Activated T-helper 1 cell treated with anti-CD3 and anti-CD28 coated beads, Interleukin-12 subunit alpha, Interleukin-12 subunit beta, Interleukin-2, Interleukin-4 antibody, amounts not matched to agents 30 ng/mL and 10 ng/mL and 1 ng/mL, durations not matched to agents 14 hours and 24 hours and 36 hours (primary cell): Measurements from ENCODE around the gene GPD2. TPM values are rescaled to one million over a fixed set of nuclear protein-coding genes. Genes with fewer than 3 reads are reported as not detected.
"Not testable (repeated sequence)": the region's sequence is repeated elsewhere in the genome, so short reads cannot be mapped to it uniquely, and the experiment has no call there.

Experiments
- DNase-seq: peaks from one replicate; pipeline ENCODE4 v3.0.0; 2021; ENCODE audit warnings: low spot score
- H3K27ac Mint-ChIP-seq: one replicate; pipeline ENCODE4 v1.8.0; 2021; ENCODE audit warnings: mild to moderate bottlenecking, mixed read lengths
- H3K27me3 Mint-ChIP-seq: one replicate; pipeline ENCODE4 v1.8.0; 2022; ENCODE audit warnings: mild to moderate bottlenecking, moderate library complexity, mixed read lengths; ENCODE audit not compliant: insufficient read depth
- H3K36me3 Mint-ChIP-seq: one replicate; pipeline ENCODE4 v1.8.0; 2021; ENCODE audit warnings: low read depth, mixed read lengths
- H3K4me1 Mint-ChIP-seq: one replicate; pipeline ENCODE4 v1.8.0; 2021; ENCODE audit warnings: low read depth, mixed read lengths
- H3K4me3 Mint-ChIP-seq: one replicate; pipeline ENCODE4 v1.8.0; 2021; ENCODE audit warnings: mild to moderate bottlenecking, moderate library complexity, mixed read lengths
- H3K9me3 Mint-ChIP-seq: one replicate; pipeline ENCODE4 v1.8.0; 2021; ENCODE audit warnings: mixed read lengths
- intact Hi-C: fragments of 100-400 bp; cut with micrococcal nuclease; formaldehyde crosslinking; loops from one replicate; pipeline ENCODE4 v1.15.1; 2024
- total RNA-seq: library from RNA; stranded (reverse); gene quantifications from 2 replicates; pipeline ENCODE4 v1.2.3, GENCODE V29; 2022

Gene GPD2
- total RNA-seq, 1 donor from 2014 or later: 18.1 TPM

DNA sequence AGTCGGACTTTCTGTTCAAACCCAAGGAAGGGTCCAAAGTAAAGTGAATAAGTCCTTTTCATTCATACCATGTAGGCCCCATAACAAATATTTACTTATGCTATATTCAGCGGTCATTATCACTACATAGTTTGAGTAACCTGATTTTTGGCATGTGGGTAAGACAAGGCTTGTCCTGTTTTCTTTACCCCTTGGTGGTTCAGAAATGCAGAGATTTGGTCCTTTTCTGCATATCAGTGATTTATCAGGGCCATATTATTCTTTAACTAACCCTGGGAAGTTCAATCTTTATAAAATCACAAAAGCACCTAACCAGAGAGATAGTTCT is 157.4 kb downstream of the GPD2 start:
- peaks cover 7% of the 10 kb centered on the region for H3K4me1 Mint-ChIP-seq
- no peaks in the 10 kb centered on the region for H3K36me3 Mint-ChIP-seq
- no peaks in the 10 kb centered on the region for H3K9me3 Mint-ChIP-seq
- H3K27ac Mint-ChIP-seq: no peak overlapping the region
- DNase-seq: no peak
- intact Hi-C loops: no loop called here
- H3K27me3 Mint-ChIP-seq: peaks cover 10% of the 10 kb centered on the region
- no peak overlapping the region for H3K4me3 Mint-ChIP-seq

DNA sequence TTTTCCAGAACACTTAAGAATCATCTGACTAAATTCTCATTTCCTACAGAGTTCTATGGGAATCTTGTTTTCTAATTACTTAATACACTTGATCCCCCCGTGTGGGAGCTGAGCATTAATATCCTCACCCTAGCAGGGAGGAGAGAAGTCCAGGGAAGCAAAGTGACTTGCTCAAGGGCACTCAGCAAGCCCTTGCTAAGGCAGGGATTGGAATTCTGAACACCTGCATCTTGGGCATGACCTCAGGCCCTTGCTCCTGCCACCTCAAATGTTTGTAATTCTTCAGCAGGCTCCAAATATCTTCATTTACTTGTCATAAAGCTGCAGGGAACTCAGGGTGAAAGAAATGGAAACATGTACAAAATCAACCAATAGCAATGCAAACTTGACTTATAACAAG is 162.4 kb downstream of the GPD2 start:
- no peak for DNase-seq
- no peaks in the 10 kb centered on the region for H3K9me3 Mint-ChIP-seq
- H3K27ac Mint-ChIP-seq: no peak overlapping the region
- no peaks in the 10 kb centered on the region for H3K36me3 Mint-ChIP-seq
- intact Hi-C loops: no loop called here
- no peaks in the 10 kb centered on the region for H3K4me1 Mint-ChIP-seq
- no peak overlapping the region for H3K4me3 Mint-ChIP-seq
- peaks cover 20% of the 10 kb centered on the region for H3K27me3 Mint-ChIP-seq

DNA sequence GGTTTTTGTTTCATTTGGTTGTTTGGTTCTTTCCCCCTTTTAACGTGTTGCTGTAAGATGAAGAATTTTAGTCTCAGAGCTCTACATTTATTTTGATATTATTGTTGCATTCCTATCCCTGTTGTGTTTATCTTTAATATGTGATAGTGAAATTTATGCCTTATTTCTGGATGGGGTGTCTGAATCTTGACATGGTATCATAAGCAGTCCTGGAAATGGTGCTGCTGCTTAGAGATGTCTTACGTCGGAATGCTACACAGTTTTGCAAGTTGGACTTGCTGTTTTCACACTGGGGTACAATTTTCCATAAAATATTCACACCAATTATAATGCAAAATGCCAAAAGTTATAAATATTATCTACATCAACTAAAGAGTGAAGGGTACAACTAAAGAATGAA is 164.0 kb downstream of the GPD2 start:
- Mint-ChIP-seq H3K4me1 (no peaks in the 10 kb centered on the region), H3K4me3 (no peak overlapping the region), H3K27ac (no peak overlapping the region), H3K27me3 (peaks cover 18% of the 10 kb centered on the region), H3K9me3 (no peaks in the 10 kb centered on the region), H3K36me3 (no peaks in the 10 kb centered on the region)
- intact Hi-C loops: no loop called here
- no peak for DNase-seq

DNA sequence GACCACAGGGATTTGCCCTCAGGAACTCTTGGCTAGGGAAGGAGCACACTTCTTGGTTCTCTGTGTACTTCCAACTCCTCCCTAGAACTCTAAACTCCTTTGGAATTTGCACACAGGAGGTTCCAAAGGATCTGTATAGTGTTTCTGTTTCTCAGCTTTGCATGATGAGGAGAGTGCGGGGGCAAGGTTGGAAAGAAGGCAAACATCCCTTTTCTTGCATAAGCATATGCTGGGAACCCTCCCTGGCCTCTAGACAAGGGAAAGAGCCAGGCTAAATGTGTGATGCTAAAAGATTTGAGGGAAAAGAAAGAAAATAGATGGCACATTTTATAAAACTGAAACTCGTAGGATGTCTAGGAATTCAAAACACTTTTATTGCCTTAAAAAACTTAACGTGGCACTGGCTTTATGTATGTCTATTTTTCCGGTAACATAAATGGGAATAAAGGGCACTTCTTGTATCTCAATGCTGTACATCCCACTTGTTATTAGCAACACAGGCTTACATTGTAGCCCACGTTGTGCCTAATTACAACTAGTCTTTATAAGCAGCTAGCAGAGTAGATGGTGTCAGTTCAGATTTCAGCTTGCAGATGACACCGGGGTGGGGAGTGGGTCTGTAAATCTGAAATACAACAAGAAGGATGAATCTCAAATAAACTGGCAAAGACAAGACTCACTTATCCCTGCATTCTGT is 165.8 kb downstream of the GPD2 start:
- intact Hi-C loops: no loop called here
- no peaks in the 10 kb centered on the region for H3K4me1 Mint-ChIP-seq
- H3K27me3 Mint-ChIP-seq: peaks cover 15% of the 10 kb centered on the region
- no peak overlapping the region for H3K27ac Mint-ChIP-seq
- H3K36me3 Mint-ChIP-seq: no peaks in the 10 kb centered on the region
- no peak overlapping the region for H3K4me3 Mint-ChIP-seq
- no peaks in the 10 kb centered on the region for H3K9me3 Mint-ChIP-seq
- no peak for DNase-seq

DNA sequence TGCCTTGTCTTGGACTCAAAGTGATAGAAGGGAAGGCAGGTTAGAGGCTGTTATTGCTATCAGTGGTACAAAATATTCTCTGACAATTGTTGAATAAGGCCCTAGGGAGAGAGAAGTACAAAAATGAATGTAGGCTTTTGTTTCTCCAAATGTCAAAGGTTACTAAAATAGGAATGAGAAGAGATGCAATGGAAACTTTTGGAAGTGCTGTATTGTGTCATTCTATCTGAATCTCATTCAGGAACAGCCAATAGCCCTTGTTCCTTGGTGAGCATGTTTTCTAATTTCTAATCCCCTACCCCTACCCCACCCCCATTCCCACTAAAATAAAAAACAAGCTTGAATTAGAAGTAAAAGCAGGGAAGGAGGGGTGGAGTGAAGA is 166.4 kb downstream of the GPD2 start:
- Mint-ChIP-seq H3K36me3 (no peaks in the 10 kb centered on the region), H3K4me1 (no peaks in the 10 kb centered on the region), H3K9me3 (no peaks in the 10 kb centered on the region), H3K27ac (no peak overlapping the region), H3K27me3 (peaks cover 12% of the 10 kb centered on the region), H3K4me3 (no peak overlapping the region)
- no peak for DNase-seq
- intact Hi-C loops: no loop called here

DNA sequence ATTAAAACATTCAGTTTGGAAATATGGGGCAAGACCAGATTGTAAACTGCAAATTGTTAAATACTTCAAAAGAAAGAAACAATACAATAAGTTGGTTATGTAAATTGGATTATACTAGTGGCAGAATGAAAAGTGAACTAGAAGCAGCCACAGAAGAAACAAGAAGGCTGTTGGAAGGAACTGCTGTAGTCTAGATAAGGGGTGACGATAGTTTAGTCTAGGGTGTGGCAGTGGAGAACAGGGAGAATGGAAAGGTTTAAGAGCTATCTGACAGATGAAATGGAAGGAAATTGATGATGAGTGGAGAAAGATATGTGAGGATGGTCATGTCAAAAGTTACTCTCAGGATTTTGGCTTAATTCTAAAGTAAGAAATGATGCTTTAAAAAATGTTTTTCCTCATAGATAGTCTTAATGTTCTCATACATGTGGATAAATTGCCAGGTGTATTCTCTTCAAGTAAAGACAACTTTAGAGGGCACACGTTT is 179.7 kb downstream of the GPD2 start:
- intact Hi-C loops: no loop called here

DNA sequence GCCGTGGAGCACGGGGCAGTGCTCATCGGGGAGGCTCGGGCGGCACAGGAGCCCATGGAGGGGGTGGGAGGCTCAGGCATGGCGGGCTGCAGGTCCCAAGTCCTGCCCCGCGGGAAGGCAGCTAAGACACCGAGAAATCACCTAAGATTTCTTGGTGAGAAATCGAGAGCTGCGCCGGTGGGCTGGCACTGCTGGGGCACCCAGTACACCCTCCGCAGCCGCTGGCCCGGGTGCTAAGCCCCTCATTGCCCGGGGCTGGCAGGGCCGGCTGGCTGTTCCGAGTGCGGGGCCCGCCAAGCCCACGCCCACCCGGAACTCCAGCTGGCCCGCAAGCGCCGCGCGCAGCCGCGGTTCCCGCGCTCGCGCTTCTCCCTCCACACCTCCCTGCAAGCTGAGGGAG is 181.9 kb downstream of the GPD2 start:
- H3K4me3 Mint-ChIP-seq: not testable (repeated sequence)

More for the DNA sequence above, 179.7 kb downstream of the GPD2 start:
- DNase-seq: no peak
- no peaks in the 10 kb centered on the region for H3K9me3 Mint-ChIP-seq
- peaks cover 9% of the 10 kb centered on the region for H3K27me3 Mint-ChIP-seq
- H3K4me1 Mint-ChIP-seq: no peaks in the 10 kb centered on the region
- no peaks in the 10 kb centered on the region for H3K36me3 Mint-ChIP-seq
- no peak overlapping the region for H3K4me3 Mint-ChIP-seq
- no peak overlapping the region for H3K27ac Mint-ChIP-seq

DNA sequence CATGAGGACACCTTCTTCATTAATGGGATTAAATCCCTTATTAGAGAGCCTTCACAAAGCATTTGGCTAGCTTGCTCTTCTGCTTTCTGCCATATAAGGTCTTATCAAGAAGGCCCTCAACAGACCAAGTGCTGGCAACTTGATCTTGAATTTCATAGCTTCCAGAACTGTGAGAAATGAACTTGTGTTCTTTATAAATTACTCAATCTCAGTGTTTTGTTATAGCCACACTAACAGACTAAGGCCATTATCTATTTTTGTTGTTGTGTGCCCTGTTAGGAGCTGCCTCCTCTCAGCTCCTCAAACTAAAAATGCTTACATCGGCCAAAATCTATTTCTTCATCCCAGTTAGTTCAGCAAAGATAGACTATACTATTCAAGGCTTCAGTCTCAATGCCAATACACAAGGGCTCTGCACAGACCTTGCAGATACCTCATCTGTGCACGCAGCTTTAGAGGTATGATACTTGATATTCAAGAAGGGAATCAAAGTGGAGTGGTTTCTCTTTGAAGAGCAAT is 182.9 kb downstream of the GPD2 start:
- no peak overlapping the region for H3K4me3 Mint-ChIP-seq
- no peaks in the 10 kb centered on the region for H3K36me3 Mint-ChIP-seq
- DNase-seq: no peak
- no peak overlapping the region for H3K27ac Mint-ChIP-seq
- intact Hi-C loops: no loop called here
- H3K4me1 Mint-ChIP-seq: no peaks in the 10 kb centered on the region
- no peaks in the 10 kb centered on the region for H3K9me3 Mint-ChIP-seq
- peaks cover 4% of the 10 kb centered on the region for H3K27me3 Mint-ChIP-seq

More for the DNA sequence above, 181.9 kb downstream of the GPD2 start:
- H3K36me3 Mint-ChIP-seq, H3K4me1 Mint-ChIP-seq, intact Hi-C loops, H3K9me3 Mint-ChIP-seq, H3K27ac Mint-ChIP-seq, H3K27me3 Mint-ChIP-seq, DNase-seq: not testable (repeated sequence)

DNA sequence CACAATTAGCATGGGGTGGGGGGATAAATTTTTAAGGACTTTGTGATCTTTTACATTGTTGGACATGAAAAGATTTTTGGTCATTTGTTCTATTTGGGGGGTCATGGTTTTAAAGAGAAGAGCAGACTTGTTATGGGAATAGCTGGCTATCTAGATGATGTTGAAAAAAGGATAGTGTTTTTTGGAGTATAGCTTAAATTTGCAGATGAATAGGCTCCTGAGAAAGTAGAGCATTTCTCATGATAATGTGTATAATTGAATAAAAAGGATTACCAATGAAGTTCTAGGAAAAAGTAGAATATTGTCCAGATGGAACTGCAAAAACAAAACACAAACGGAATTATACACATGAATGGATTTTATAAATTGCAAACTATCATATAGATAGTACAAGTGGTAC is 186.3 kb downstream of the GPD2 start:
- Mint-ChIP-seq H3K27me3 (no peaks in the 10 kb centered on the region), H3K4me3 (no peak overlapping the region), H3K36me3 (no peaks in the 10 kb centered on the region), H3K4me1 (no peaks in the 10 kb centered on the region), H3K27ac (no peak overlapping the region), H3K9me3 (no peaks in the 10 kb centered on the region)
- intact Hi-C loops: no loop called here
- DNase-seq: no peak

DNA sequence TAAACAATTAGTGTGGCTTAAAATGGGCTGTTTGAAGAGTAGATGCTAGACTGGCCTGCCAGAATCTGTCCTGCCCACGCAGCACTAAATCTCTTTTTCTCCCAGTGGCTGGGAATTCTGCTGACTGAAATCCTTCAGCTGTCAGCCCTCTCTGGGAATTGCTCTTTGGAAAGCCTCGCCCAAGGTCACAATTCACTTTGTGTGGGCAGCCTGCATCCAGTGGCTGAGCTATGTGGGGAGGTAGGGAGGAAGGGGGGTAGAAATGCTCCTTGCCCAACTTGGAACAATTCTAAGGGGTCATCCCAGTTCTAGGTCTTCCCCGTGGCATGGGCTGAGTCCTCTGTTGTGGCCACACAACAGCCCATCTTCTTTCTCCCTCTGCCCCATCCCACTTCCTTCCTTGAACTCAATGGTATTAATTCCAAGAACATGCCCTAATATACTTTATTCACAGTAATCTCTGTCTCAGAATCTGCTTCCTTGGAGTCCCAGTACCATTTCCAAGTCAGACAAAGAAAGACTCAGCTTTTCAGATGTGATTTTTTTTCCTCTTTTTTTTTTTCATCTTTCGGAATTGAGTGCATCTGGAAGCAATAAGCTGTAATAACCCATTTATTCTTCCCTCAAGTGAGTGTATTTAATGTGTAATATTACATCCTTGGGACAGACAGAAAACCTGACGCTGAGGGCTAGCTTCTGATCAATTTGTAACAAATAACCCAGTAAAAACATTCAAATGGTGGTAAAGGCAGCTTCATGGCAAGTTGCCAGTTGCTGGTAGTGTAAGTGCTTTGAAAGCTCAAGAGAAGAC is 189.4 kb downstream of the GPD2 start:
- Mint-ChIP-seq H3K27me3 (peaks cover 4% of the 10 kb centered on the region), H3K4me1 (no peaks in the 10 kb centered on the region), H3K4me3 (no peak overlapping the region), H3K27ac (no peak overlapping the region), H3K36me3 (no peaks in the 10 kb centered on the region), H3K9me3 (no peaks in the 10 kb centered on the region)
- intact Hi-C loops: no loop called here
- no peak for DNase-seq

DNA sequence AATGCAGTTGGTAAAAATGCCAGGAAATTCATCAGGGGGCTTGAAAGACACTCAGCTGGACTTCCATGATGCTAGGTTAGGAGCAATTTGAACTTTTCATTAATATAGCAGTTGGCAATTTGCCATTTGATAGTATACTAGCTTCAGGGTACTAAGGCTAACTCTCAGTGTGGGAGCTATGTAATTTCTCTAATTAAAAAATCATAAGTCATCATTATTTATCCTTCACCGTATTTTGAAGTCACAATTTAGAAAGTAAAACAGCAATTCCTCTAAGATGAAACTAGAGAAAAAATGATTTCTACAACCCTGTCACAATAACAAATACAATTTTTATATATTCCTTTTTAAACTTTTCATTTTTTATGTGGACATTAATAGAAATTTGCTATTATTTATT is 190.8 kb downstream of the GPD2 start:
- Mint-ChIP-seq H3K36me3 (no peaks in the 10 kb centered on the region), H3K9me3 (no peaks in the 10 kb centered on the region), H3K4me3 (no peak overlapping the region), H3K4me1 (no peaks in the 10 kb centered on the region), H3K27ac (no peak overlapping the region), H3K27me3 (peaks cover 9% of the 10 kb centered on the region)
- DNase-seq: no peak
- intact Hi-C loops: no loop called here

DNA sequence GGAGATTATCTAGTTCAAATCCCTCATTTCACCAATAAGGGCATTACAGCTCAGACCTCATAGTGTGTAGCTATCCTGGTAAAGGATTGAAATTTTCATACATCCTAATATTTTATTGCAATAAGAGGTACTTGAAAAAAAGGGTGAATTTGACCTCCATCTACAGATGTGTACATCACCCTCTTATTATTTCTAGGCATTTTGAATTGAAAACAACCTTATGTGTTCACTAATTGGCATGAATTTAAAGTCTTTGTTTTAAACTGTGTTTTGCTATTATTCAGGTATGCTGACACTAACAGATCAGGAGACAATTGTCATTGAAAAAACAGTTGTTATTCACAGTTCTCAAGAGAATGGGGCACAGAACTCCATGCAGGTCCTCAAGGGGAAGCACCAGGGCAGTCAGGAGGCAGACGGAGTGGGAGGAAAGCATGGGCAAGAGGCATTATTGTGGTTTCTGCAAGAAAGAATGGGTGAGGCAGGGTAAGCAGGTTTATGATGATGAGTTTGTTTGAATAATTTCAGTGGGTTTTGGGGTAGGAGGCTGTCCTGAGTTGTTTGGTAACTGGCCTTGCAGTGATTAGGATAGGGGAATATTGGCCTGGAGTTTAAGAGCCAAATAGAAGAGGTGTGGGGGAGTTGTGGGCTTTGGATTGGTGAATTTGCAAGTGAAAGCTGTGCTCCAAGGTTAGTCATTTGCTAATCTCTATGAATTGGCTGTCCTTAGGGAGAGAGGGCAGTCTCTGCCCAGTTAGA is 194.6 kb downstream of the GPD2 start:
- Mint-ChIP-seq H3K27me3 (peaks cover 11% of the 10 kb centered on the region), H3K4me3 (no peak overlapping the region), H3K36me3 (no peaks in the 10 kb centered on the region), H3K27ac (no peak overlapping the region), H3K4me1 (no peaks in the 10 kb centered on the region), H3K9me3 (no peaks in the 10 kb centered on the region)
- DNase-seq: no peak
- intact Hi-C loops: no loop called here

DNA sequence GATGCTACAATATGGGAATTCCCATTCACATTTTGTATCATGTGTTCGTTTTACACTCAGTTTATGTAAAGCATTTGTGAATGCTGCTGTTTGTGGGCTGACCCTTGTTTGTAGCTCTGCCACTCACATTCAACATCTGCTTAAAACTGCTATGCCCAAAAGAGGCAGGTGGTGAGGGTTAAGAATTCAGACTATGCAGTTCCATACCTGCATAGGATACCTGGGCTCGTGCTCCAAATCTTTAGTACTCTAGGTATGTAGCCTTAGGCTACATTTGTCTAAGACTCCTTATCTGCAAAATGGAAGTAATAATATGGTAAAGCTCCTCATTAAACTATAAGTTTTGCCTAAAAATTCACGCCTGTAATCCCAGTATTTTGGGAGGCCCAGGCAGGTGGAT is 199.5 kb downstream of the GPD2 start:
- peaks cover 6% of the 10 kb centered on the region for H3K27me3 Mint-ChIP-seq
- no peak for DNase-seq
- intact Hi-C loops: no loop called here
- H3K27ac Mint-ChIP-seq: no peak overlapping the region
- no peaks in the 10 kb centered on the region for H3K4me1 Mint-ChIP-seq
- H3K4me3 Mint-ChIP-seq: no peak overlapping the region
- no peaks in the 10 kb centered on the region for H3K9me3 Mint-ChIP-seq
- H3K36me3 Mint-ChIP-seq: no peaks in the 10 kb centered on the region
